ENCODE results near the gene SULT4A1.
A peak's percentile ranks its signal among the peaks of the same experiment; 100 is the strongest.

The SULT4A1 gene

DNA sequence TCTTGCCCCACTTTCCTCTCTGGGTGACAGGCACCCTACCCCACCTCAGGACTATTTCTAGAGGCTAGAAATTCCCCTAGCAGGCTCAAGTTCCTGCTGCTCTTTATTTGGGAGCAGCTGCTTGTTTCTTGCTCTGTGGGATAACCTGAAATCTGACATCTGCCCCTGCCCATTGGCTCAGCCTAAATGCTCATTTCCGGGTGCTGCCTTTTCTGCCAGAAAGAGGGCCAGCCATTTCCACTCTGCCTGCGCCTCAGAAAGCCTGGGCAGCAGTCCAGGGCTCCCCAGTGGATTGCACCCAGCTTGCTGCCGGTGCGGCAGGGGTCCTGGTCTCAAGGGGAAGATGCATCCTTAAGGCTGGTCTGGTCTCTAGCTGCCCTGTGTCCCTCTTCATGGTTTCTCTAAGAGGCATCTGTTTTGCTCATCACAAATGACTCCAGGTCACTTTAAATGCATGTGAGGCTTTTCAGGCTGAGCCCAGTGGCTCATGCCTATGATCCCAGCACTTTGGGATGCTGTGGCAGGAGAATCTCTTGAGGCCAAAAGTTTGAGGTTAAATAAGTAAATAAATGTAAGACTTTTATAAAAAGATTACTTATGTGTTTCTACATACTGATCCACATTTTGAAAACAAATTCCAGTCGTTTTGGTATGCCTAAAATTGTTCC lies 39.8 kb upstream of the SULT4A1 start:
- DNase-seq (ENCODE audit: low read depth, low spot score), result no peak
- no peaks in the 10 kb centered on the region for H3K9me3 ChIP-seq (ENCODE audit: insufficient read depth, low read length)

DNA sequence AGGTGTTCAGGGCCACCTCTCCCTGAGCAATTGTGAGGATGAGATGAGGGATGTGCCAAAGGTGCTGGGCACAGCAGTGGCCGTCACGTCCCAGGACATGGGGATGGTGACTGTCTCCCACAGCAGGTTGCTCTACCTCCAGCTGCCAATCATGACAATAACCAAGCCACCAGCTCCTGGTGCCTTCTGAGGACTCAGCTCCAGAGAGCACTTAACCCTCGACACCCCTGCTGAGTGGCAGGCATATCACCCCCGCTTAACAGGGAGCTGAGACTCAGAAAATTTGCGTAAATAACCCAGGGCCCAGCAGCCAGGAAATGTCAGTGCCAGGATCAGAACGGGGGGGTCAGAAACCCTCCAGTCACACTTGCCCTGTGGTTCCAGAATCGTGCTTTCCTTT lies 37.9 kb upstream of the SULT4A1 start:
- H3K9ac ChIP-seq (ENCODE audit: insufficient read length, low read depth), result no peak overlapping the region
- no peaks in the 10 kb centered on the region for H3K27me3 ChIP-seq (ENCODE audit: insufficient read depth, insufficient read length)

More for the DNA sequence above, 39.8 kb upstream of the SULT4A1 start:
- H3K4me1 ChIP-seq (ENCODE audit: insufficient read depth, insufficient read length), result peaks cover 10% of the 10 kb centered on the region
- no peak overlapping the region for H3K9ac ChIP-seq (ENCODE audit: insufficient read length, low read depth)
- no peak for TF ChIP-seq YY1 (IDR thresholded peaks at IDR 0.05; ENCODE audit: insufficient read depth, insufficient read length)
- no peaks in the 10 kb centered on the region for H3K27me3 ChIP-seq (ENCODE audit: insufficient read depth, insufficient read length)
- no peaks in the 10 kb centered on the region for H3K36me3 ChIP-seq (ENCODE audit: insufficient read depth, insufficient read length, low read length)
- no peak overlapping the region for H3K4me3 ChIP-seq (ENCODE audit: insufficient read length, low read depth)

DNA sequence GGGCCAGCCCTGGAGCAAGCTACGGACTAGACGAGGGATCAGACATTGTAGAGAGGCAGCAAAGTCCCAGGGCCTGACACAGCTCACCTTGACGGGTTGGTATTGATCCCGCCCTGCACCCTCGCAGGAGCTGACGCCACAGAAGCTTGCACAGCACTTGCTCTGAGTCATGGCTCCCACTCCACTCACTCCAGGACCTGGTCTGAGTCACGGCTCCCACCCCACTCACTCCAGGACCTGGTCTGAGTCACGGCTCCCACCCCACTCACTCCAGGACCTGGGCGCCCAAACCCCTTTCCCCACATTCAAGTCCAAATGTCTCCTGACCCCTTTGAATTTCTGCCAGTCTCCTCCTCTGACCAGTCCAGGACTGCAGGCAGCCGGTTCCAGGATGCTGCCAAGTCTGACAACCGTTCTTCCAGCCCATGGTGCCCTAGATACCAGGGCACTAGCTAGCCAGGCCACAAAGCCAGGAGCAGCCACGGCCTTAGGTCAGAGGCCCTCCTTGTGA lies 35.5 kb upstream of the SULT4A1 start:
- DNase-seq (ENCODE audit: low read depth, low spot score), result no peak
- no peak for TF ChIP-seq YY1 (IDR thresholded peaks at IDR 0.05; ENCODE audit: insufficient read depth, insufficient read length)
- TF ChIP-seq SUZ12 (IDR thresholded peaks at IDR 0.05; ENCODE audit: extremely low read depth, insufficient read depth, insufficient read length), result no peak
- TF ChIP-seq ZNF274 (IDR thresholded peaks at IDR 0.05; ENCODE audit: low read depth, low read length), result no peak
- no peaks in the 10 kb centered on the region for H3K36me3 ChIP-seq (ENCODE audit: insufficient read depth, insufficient read length, low read length)
- H3K9me3 ChIP-seq (ENCODE audit: insufficient read depth, low read length), result no peaks in the 10 kb centered on the region
- no peak overlapping the region for H3K4me3 ChIP-seq (ENCODE audit: insufficient read length, low read depth)
- H3K9ac ChIP-seq (ENCODE audit: insufficient read length, low read depth), result no peak overlapping the region
- peaks cover 13% of the 10 kb centered on the region for H3K4me1 ChIP-seq (ENCODE audit: insufficient read depth, insufficient read length)
- peaks cover 7% of the 10 kb centered on the region for H3K27me3 ChIP-seq (ENCODE audit: insufficient read depth, insufficient read length)

More for the DNA sequence above, 37.9 kb upstream of the SULT4A1 start:
- Histone ChIP-seq H3K9me3 (ENCODE audit: insufficient read depth, low read length) (no peaks in the 10 kb centered on the region), H3K36me3 (ENCODE audit: insufficient read depth, insufficient read length, low read length) (no peaks in the 10 kb centered on the region), H3K4me1 (ENCODE audit: insufficient read depth, insufficient read length) (peaks cover 15% of the 10 kb centered on the region), H3K4me3 (ENCODE audit: insufficient read length, low read depth) (no peak overlapping the region)
- DNase-seq (ENCODE audit: low read depth, low spot score), result no peak
- TF ChIP-seq SUZ12 (IDR thresholded peaks at IDR 0.05; ENCODE audit: extremely low read depth, insufficient read depth, insufficient read length) (no peak), YY1 (IDR thresholded peaks at IDR 0.05; ENCODE audit: insufficient read depth, insufficient read length) (no peak), ZNF274 (IDR thresholded peaks at IDR 0.05; ENCODE audit: low read depth, low read length) (no peak)

GRCh38 chr22:43895986-43896645 lies 33.8 kb upstream of the SULT4A1 start:
- no peak overlapping the region for H3K4me3 ChIP-seq (ENCODE audit: insufficient read length, low read depth)
- H3K9me3 ChIP-seq (ENCODE audit: insufficient read depth, low read length), result no peaks in the 10 kb centered on the region
- TF ChIP-seq YY1 (IDR thresholded peaks at IDR 0.05; ENCODE audit: insufficient read depth, insufficient read length), result no peak
- no peak for TF ChIP-seq ZNF274 (IDR thresholded peaks at IDR 0.05; ENCODE audit: low read depth, low read length)
- TF ChIP-seq SUZ12 (IDR thresholded peaks at IDR 0.05; ENCODE audit: extremely low read depth, insufficient read depth, insufficient read length), result no peak
- H3K9ac ChIP-seq (ENCODE audit: insufficient read length, low read depth), result no peak overlapping the region
- no peaks in the 10 kb centered on the region for H3K36me3 ChIP-seq (ENCODE audit: insufficient read depth, insufficient read length, low read length)
- H3K4me1 ChIP-seq (ENCODE audit: insufficient read depth, insufficient read length), result peaks cover 13% of the 10 kb centered on the region
- DNase-seq (ENCODE audit: low read depth, low spot score), result no peak
- peaks cover 23% of the 10 kb centered on the region for H3K27me3 ChIP-seq (ENCODE audit: insufficient read depth, insufficient read length)

DNA sequence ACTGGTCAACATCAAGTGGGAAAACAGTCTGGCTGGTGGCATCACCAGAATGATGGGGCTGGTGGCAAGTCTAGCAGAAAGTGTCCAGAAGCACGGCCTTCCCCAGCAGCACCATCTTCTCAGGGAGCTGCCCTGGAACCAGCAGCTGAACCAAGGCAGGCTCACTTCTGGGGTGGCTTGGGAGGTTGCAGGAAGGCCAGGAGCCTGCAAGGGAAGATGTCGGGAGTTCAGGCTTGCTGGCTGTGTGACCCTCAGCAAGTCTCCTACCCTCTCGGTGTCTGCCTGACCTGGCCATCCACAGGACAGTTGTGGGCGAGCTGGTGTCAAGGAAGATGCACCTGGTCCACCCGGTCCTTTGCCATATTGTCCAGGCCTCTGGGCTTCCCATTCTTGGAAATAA lies 31.8 kb upstream of the SULT4A1 start:
- H3K9ac ChIP-seq (ENCODE audit: insufficient read length, low read depth), result no peak overlapping the region
- no peak for DNase-seq (ENCODE audit: low read depth, low spot score)
- TF ChIP-seq YY1 (IDR thresholded peaks at IDR 0.05; ENCODE audit: insufficient read depth, insufficient read length) (no peak), ZNF274 (IDR thresholded peaks at IDR 0.05; ENCODE audit: low read depth, low read length) (no peak), SUZ12 (IDR thresholded peaks at IDR 0.05; ENCODE audit: extremely low read depth, insufficient read depth, insufficient read length) (no peak)
- H3K27me3 ChIP-seq (ENCODE audit: insufficient read depth, insufficient read length), result peaks cover 39% of the 10 kb centered on the region
- no peaks in the 10 kb centered on the region for H3K36me3 ChIP-seq (ENCODE audit: insufficient read depth, insufficient read length, low read length)
- peaks cover 13% of the 10 kb centered on the region for H3K4me1 ChIP-seq (ENCODE audit: insufficient read depth, insufficient read length)
- H3K9me3 ChIP-seq (ENCODE audit: insufficient read depth, low read length), result no peaks in the 10 kb centered on the region
- H3K4me3 ChIP-seq (ENCODE audit: insufficient read length, low read depth), result no peak overlapping the region

DNA sequence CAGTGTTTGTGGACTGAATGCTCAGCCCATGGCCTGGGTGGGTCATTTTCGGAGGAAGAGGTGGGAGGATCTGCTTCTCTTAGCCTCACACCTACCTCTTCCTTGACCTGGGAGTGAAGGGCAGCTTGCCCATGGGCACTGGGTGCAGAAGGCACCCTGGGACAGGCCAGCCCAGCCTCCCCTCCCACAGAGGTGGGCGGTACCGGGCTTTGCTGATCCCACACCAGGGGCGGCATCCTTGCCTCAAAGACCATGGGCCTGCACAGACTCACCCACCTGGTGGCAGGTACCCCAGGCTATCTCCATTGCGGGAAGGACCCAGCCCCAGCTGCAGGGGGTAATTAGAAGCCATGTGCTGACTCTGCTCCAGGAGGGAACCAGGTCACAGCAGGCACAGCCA lies 31.0 kb upstream of the SULT4A1 start:
- no peak for DNase-seq (ENCODE audit: low read depth, low spot score)
- Histone ChIP-seq H3K27me3 (ENCODE audit: insufficient read depth, insufficient read length) (peaks cover 39% of the 10 kb centered on the region), H3K4me3 (ENCODE audit: insufficient read length, low read depth) (no peak overlapping the region), H3K36me3 (ENCODE audit: insufficient read depth, insufficient read length, low read length) (no peaks in the 10 kb centered on the region), H3K9me3 (ENCODE audit: insufficient read depth, low read length) (no peaks in the 10 kb centered on the region), H3K4me1 (ENCODE audit: insufficient read depth, insufficient read length) (peaks cover 12% of the 10 kb centered on the region), H3K9ac (ENCODE audit: insufficient read length, low read depth) (no peak overlapping the region)
- no peak for TF ChIP-seq ZNF274 (IDR thresholded peaks at IDR 0.05; ENCODE audit: low read depth, low read length)
- no peak for TF ChIP-seq YY1 (IDR thresholded peaks at IDR 0.05; ENCODE audit: insufficient read depth, insufficient read length)

DNA sequence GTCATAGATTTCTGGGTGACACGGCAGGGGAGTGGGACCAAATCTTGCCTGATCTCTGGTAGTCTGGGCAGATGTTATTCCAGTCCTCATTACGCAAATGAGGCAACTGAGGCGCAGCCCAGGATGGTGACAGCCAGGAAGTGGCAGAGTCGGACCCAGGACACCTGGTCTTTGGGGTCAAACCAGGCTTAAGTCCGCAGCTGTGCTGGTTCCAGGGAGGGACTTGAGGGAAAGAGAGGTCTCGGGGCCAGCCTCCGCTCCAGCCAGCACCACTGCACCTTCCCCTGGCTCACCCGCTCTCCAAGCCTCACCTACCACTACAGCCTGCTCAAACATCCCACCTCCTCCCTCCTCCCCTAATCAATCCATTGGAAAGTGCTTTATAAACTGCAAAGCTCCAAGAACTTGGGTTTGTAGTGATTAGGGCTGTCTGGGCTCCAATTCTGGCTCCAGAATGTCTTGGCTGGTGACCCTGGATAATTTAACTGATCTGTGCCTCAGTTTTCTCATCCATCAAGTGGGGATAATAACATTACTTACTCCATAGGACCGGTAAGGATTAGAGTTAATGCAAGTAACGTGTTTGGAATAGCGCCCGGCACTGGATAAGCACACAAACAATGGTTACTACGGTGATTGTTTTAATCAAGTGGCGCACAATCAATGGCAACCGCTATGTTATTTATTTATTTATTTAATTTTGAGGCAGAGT lies 30.0 kb upstream of the SULT4A1 start:
- Histone ChIP-seq H3K9ac (ENCODE audit: insufficient read length, low read depth) (peak overlapping the region; percentile 16), H3K27me3 (ENCODE audit: insufficient read depth, insufficient read length) (peaks cover 39% of the 10 kb centered on the region), H3K4me3 (ENCODE audit: insufficient read length, low read depth) (peak overlapping the region; percentile 40), H3K4me1 (ENCODE audit: insufficient read depth, insufficient read length) (peaks cover 10% of the 10 kb centered on the region), H3K9me3 (ENCODE audit: insufficient read depth, low read length) (no peaks in the 10 kb centered on the region), H3K36me3 (ENCODE audit: insufficient read depth, insufficient read length, low read length) (no peaks in the 10 kb centered on the region)
- DNase-seq (ENCODE audit: low read depth, low spot score), result no peak
- no peak for TF ChIP-seq ZNF274 (IDR thresholded peaks at IDR 0.05; ENCODE audit: low read depth, low read length)

Data from NT2/D1 (cell line).